OCI-LY7 (cell line): ENCODE data around the gene POLR2H. TPM values are rescaled to one million over a fixed set of nuclear protein-coding genes. Genes with fewer than 3 reads are reported as not detected.

Experiments
- BruUV-seq: library from RNA; stranded (reverse); fragments of 400-500 nt; replicated peaks from 2 replicates; lab custom pipeline; 2021; lab: Mats Ljungman, UMichigan
- CTCF ChIA-PET: fragments of 300-600 bp; sonication (Branson Sonifier 250); formaldehyde crosslinking; loops from one replicate; lab custom pipeline; 2022; ENCODE audit warnings: antibody characterized with exemption; ENCODE audit not compliant: unreplicated experiment; lab: Charles Lee
- POLR2A ChIA-PET: fragments of 300-600 bp; sonication (Branson Sonifier 250); formaldehyde crosslinking; loops from one replicate; lab custom pipeline; 2022; ENCODE audit warnings: antibody characterized with exemption; lab: Charles Lee
- DNase-seq: peaks from one replicate; pipeline ENCODE4 v3.0.0-alpha.2; 2015; ENCODE audit warnings: low spot score
- H2AFZ ChIP-seq: fragments of 200-600 bp; sonication (generic), shearing (Covaris generic); 2 replicates; pipeline ENCODE4 v1.6.1; 2014; ENCODE audit warnings: mild to moderate bottlenecking, antibody characterized with exemption, low read length, moderate library complexity
- H3K27ac ChIP-seq: fragments of 200-600 bp; sonication (generic); 2 replicates; pipeline ENCODE4 v1.5.1; 2014; ENCODE audit warnings: mixed run types, low read depth, mild to moderate bottlenecking, moderate library complexity, low read length, inconsistent platforms; ENCODE audit not compliant: poor library complexity, severe bottlenecking
- H3K36me3 ChIP-seq: fragments of 200-600 bp; sonication (generic); 2 replicates; pipeline ENCODE4 v1.6.1; 2014; ENCODE audit warnings: mild to moderate bottlenecking, antibody characterized with exemption, low read length, moderate library complexity, mixed read lengths; ENCODE audit not compliant: insufficient read depth
- H3K4me1 ChIP-seq: fragments of 200-600 bp; sonication (generic); 2 replicates; pipeline ENCODE4 v1.5.1; 2014; ENCODE audit warnings: mild to moderate bottlenecking, low read length; ENCODE audit not compliant: insufficient read depth, poor library complexity, severe bottlenecking
- H3K4me2 ChIP-seq: fragments of 200-600 bp; sonication (generic); 2 replicates; pipeline ENCODE4 v1.6.1; 2014; ENCODE audit warnings: mild to moderate bottlenecking, low read length
- H3K4me3 ChIP-seq: fragments of 200-600 bp; sonication (generic); 2 replicates; pipeline ENCODE4 v1.5.1; 2014; ENCODE audit warnings: mild to moderate bottlenecking, low read depth, low read length; ENCODE audit not compliant: poor library complexity, severe bottlenecking
- H3K79me2 ChIP-seq: fragments of 200-600 bp; sonication (generic); 2 replicates; pipeline ENCODE4 v1.6.1; 2016; ENCODE audit warnings: low read depth, mild to moderate bottlenecking, low read length, moderate library complexity, mixed read lengths; ENCODE audit not compliant: insufficient read depth
- H3K9me2 ChIP-seq: fragments of 200-600 bp; sonication (generic); 2 replicates; pipeline ENCODE4 v1.6.1; 2016; ENCODE audit warnings: mild to moderate bottlenecking, low read length, mixed read lengths; ENCODE audit not compliant: insufficient read depth
- H3K9me3 ChIP-seq: fragments of 200-600 bp; sonication (generic); 2 replicates; pipeline ENCODE4 v1.6.1; 2014; ENCODE audit warnings: mild to moderate bottlenecking, mixed run types, low read length, mixed read lengths
- H4K20me1 ChIP-seq: fragments of 200-600 bp; sonication (generic); 2 replicates; pipeline ENCODE4 v1.6.1; 2014; ENCODE audit warnings: mild to moderate bottlenecking, antibody characterized with exemption, low read length, moderate library complexity, mixed read lengths; ENCODE audit not compliant: insufficient read depth
- EZH2phosphoT487 ChIP-seq: fragments of 200-600 bp; sonication (generic); IDR thresholded peaks from 2 replicates; pipeline ENCODE4 v1.6.1; 2018; ENCODE audit warnings: low read depth, borderline replicate concordance, mild to moderate bottlenecking, mixed run types, antibody characterized with exemption, low read length, moderate library complexity, mixed read lengths
- intact Hi-C: fragments of 100-400 bp; cut with micrococcal nuclease; formaldehyde crosslinking; loops from one replicate; pipeline ENCODE4 v1.10.0; 2022; ENCODE audit not compliant: unreplicated experiment
- total RNA-seq, 2 experiments: library from RNA; depleted of rRNA in 1 of 2; stranded (reverse); fragments of >200 nt in 1 of 2; shearing (Covaris generic) in 1 of 2; gene quantifications; 2 replicates each; pipeline ENCODE4 v1.2.3, GENCODE V29; 2014 to 2022
- TF ChIP-seq, protein P1 (sequence below): fragments of 200-600 bp; sonication (generic); conservative IDR thresholded peaks from 2 replicates; pipeline ENCODE4 v1.5.1; 2014; ENCODE audit warnings: mild to moderate bottlenecking, antibody characterized with exemption, low read length, moderate library complexity, mixed read lengths

Gene POLR2H
- total RNA-seq, 2 experiments from 2014 or later, result 80.1 to 85.8 TPM

DNA sequence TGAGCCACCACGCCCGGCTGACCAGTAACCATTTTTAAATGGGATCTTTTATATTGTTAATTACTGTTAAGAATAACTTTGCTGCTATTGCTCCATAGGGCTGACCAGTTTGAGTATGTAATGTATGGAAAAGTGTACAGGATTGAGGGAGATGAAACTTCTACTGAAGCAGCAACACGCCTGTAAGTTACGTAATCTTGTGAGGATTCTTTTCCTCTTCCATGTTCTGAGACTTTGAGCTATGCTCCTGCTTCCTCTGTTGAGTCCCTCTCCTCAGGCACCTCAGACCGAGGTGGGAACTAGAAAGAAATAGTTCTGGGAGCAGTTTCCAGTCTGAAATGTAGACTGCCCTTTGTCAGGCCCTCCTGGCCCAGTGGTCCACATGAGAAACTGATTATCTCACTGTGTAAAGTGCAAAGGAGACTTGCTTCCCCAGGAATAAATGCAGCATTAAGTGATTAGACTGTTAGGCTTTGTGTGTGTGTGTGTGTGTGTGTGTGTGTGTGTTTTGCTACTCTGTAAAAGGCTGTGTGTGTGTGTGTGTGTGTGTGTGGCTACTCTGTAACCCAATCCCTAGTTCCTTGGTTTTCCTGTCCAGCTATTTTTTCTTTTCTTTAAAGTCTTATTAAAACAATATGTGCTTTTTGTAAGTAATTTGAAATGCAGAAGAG is 5.2 kb downstream of the POLR2H start:
- POLR2A ChIA-PET, result no interaction called here

DNA sequence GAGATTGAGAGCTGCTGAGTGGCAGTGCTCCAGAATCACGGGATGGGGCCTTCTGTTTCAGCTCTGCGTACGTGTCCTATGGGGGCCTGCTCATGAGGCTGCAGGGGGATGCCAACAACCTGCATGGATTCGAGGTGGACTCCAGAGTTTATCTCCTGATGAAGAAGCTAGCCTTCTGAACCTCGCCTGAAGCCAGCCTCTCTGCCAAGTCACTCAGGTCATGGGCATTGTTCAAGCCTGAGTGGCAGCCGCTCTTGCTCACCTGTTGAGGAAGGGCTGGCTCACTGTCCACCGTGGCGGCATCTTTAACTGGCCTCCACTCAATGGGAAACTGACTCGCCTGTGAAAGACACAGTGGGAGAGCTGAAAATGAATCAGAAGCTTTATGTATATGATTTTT is 6.6 kb downstream of the POLR2H start:
- TF ChIP-seq EZH2phosphoT487, result no peak
- TF ChIP-seq, protein P1, sequence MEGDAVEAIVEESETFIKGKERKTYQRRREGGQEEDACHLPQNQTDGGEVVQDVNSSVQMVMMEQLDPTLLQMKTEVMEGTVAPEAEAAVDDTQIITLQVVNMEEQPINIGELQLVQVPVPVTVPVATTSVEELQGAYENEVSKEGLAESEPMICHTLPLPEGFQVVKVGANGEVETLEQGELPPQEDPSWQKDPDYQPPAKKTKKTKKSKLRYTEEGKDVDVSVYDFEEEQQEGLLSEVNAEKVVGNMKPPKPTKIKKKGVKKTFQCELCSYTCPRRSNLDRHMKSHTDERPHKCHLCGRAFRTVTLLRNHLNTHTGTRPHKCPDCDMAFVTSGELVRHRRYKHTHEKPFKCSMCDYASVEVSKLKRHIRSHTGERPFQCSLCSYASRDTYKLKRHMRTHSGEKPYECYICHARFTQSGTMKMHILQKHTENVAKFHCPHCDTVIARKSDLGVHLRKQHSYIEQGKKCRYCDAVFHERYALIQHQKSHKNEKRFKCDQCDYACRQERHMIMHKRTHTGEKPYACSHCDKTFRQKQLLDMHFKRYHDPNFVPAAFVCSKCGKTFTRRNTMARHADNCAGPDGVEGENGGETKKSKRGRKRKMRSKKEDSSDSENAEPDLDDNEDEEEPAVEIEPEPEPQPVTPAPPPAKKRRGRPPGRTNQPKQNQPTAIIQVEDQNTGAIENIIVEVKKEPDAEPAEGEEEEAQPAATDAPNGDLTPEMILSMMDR, result no peak
- Histone ChIP-seq H3K9me2 (no peaks in the 10 kb centered on the region), H3K4me2 (no peak overlapping the region), H3K4me1 (peaks cover 19% of the 10 kb centered on the region), H3K4me3 (no peak overlapping the region), H2AFZ (no peak overlapping the region), H3K9me3 (no peaks in the 10 kb centered on the region), H3K27ac (no peak overlapping the region), H3K79me2 (peaks cover 19% of the 10 kb centered on the region; the same call in 1 of the 2 replicates), H3K36me3 (peaks cover 52% of the 10 kb centered on the region), H4K20me1 (no peaks in the 10 kb centered on the region; the same call in 1 of the 2 replicates)
- intact Hi-C loops, result no loop called here
- DNase-seq, result no peak
- no TSS peak for BruUV-seq
- CTCF ChIA-PET, result no interaction called here
- POLR2A ChIA-PET, result no interaction called here

More for the DNA sequence above, 5.2 kb downstream of the POLR2H start:
- CTCF ChIA-PET, result no interaction called here
- Histone ChIP-seq H2AFZ (no peak overlapping the region), H3K36me3 (peaks cover 52% of the 10 kb centered on the region), H3K9me3 (no peaks in the 10 kb centered on the region), H3K27ac (no peak overlapping the region), H3K4me3 (no peak overlapping the region), H3K4me2 (no peak overlapping the region), H4K20me1 (no peaks in the 10 kb centered on the region; the same call in 1 of the 2 replicates), H3K9me2 (no peaks in the 10 kb centered on the region), H3K4me1 (peaks cover 19% of the 10 kb centered on the region), H3K79me2 (peaks cover 19% of the 10 kb centered on the region; the same call in 1 of the 2 replicates)
- no peak for TF ChIP-seq EZH2phosphoT487
- TF ChIP-seq, protein P1, result no peak
- intact Hi-C loops, result no loop called here
- BruUV-seq, result no TSS peak
- no peak for DNase-seq

DNA sequence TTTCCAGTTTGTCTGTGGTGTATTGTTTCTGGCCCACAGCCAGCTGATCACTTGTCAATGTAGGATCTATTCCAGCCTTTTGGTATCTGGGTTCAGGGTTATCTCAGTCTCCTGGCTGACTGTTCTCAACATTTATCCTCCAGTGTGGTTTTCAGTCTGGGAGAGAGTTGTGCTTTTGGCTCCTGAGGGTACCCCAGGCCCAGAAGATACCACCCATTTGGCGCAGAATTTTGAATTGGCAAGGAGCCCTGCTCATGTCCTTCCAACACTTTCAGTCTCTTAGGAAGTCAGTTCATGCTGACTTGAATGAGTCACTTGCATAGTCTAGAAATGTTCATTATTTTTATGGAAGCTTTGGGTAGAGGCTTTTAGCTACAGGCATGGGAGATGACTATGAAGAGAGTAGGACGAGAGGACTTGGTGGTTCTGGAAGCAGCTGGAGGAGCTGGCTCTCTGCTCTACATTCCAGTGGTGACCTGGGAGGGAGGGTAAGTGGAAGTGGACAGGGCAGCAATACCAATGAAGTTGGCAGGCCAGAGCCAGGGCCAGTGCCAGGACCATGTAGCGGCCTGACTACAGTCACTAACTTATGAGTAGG is 7.2 kb downstream of the POLR2H start:
- CTCF ChIA-PET, result interaction anchor here (0.5 kb wide), 1 partner anchor 26 kb away, joined by 3 read pairs; no protein-coding TSS in a partner anchor

More for the DNA sequence above, 7.2 kb downstream of the POLR2H start:
- DNase-seq, result no peak
- Histone ChIP-seq H3K27ac (no peak overlapping the region), H2AFZ (no peak overlapping the region), H3K4me1 (peaks cover 18% of the 10 kb centered on the region), H3K4me2 (no peak overlapping the region), H3K9me3 (no peaks in the 10 kb centered on the region), H3K4me3 (no peak overlapping the region), H4K20me1 (no peaks in the 10 kb centered on the region; the same call in 1 of the 2 replicates), H3K36me3 (peaks cover 52% of the 10 kb centered on the region), H3K79me2 (peaks cover 15% of the 10 kb centered on the region; the same call in 1 of the 2 replicates), H3K9me2 (no peaks in the 10 kb centered on the region)
- no TSS peak for BruUV-seq
- intact Hi-C loops, result no loop called here
- no peak for TF ChIP-seq EZH2phosphoT487
- POLR2A ChIA-PET, result no interaction called here
